ENCODE data around the gene MAP2K1. TPM values are rescaled to one million over a fixed set of nuclear protein-coding genes. Genes with fewer than 3 reads are reported as not detected.

Gene MAP2K1
- 22.3 and 34.5 TPM in 2 replicates for total RNA-seq

GRCh38 chr15:66386204-66387123, at the start of gene MAP2K1:
Gene MAP2K1 (plus strand): TSS chr15:66386912. CDS start chr15:66387348, 436 bp downstream.

GRCh38 chr15:66356359-66357236, 30.1 kb upstream of the MAP2K1 start, which contains the start of gene TIPIN:
Gene TIPIN (minus strand): TSS chr15:66356685. CDS start chr15:66352947, 3,738 bp downstream.

GRCh38 chr15:66497502-66498455, 111.1 kb downstream of the MAP2K1 start, which contains the start of gene SNAPC5:
Gene SNAPC5 (minus strand): TSS chr15:66497762. CDS start chr15:66497731, 31 bp downstream.

GRCh38 chr15:66504563-66505429, 118.1 kb downstream of the MAP2K1 start, which contains the start of the genes RPL4 and ZWILCH:
Gene RPL4 (minus strand): TSS chr15:66504855. CDS start chr15:66504790, 65 bp downstream.
Gene ZWILCH (plus strand): TSS chr15:66505326. CDS start chr15:66505339, 13 bp downstream.

Other genes with a start within 250 kb of the MAP2K1 start
- gene MEGF11, start 133.2 kb upstream of the MAP2K1 start, total RNA-seq: not detected in 2 replicates
- gene DIS3L, start 93.3 kb upstream of the MAP2K1 start, total RNA-seq: 26.7 and 28.8 TPM in 2 replicates
- 8.1 and 8.6 TPM in 2 replicates for gene TIPIN, start 30.2 kb upstream of the MAP2K1 start, total RNA-seq
- 28.3 and 31.4 TPM in 2 replicates for gene SNAPC5, start 110.8 kb downstream of the MAP2K1 start, total RNA-seq
- 1,618 and 1,908 TPM in 2 replicates for gene RPL4, start 117.9 kb downstream of the MAP2K1 start, total RNA-seq
- 4.1 and 5.7 TPM in 2 replicates for gene ZWILCH, start 118.4 kb downstream of the MAP2K1 start, total RNA-seq
- 0.28 and 0.37 TPM in 2 replicates for gene LCTL, start 179.1 kb downstream of the MAP2K1 start, total RNA-seq

Data from smooth muscle cell of bladder (primary cell).